GM12875 (cell line): ENCODE results near the gene CHD6.

Experiments used
- H3K4me3 ChIP-seq: one replicate; pipeline ENCODE4 v1.5.1; 2011; ENCODE audit warnings: low read depth, low read length, control low read depth
- CTCF ChIP-seq: IDR thresholded peaks from 2 replicates; pipeline ENCODE4 v1.5.1; 2011; ENCODE audit warnings: low read depth, mild to moderate bottlenecking, control low read depth, inconsistent platforms, low read length, moderate library complexity, borderline replicate concordance; ENCODE audit not compliant: insufficient read depth

The CHD6 gene

DNA sequence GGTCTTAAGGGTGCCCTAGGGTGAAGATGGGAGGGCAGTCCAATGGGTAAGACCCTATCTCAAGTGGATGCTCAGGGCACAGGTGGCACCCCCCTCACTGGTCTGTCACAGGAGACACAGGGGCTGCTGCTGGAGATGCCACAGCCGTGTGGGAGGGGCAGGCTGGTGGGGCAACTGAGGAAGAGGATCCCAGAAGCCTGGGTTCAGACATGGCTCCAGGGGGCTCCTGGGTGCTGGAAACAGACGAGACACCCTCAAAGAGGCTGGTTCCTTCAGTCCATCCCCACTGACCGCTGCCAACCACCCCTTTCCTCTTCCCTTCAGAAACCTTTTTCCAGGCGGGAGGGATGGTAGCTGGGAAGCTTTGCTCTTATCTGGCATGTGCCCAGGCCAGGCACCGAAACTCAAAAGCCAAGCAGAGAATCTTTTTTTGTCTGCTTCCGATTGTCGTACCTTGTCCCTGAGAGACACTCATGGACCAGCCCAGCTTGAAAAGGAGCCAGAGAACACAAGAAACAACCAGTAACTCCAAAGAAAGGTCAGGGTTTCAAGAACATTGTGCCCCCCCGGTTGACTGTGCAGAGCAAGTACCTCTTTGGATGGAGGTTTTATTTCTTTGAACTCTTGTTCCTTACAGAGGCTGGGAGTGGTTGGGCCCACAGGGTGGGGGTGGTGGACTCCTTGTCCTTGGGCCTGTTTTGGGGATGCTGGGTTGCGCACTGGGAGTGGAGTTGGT, 223.1 kb downstream of the CHD6 start:
- H3K4me3 ChIP-seq = no peak overlapping the region
- no peak for TF ChIP-seq CTCF

- no peak overlapping the region for H3K4me3 ChIP-seq
- TF ChIP-seq CTCF = no peak
Measured at GRCh38 chr20:41394081-41394480, 224.1 kb downstream of the CHD6 start.

- no peak overlapping the region for H3K4me3 ChIP-seq
- no peak for TF ChIP-seq CTCF
Measured at GRCh38 chr20:41393705-41394066, 224.5 kb downstream of the CHD6 start.

- no peak for TF ChIP-seq CTCF
- H3K4me3 ChIP-seq = no peak overlapping the region
Measured at GRCh38 chr20:41392871-41393704, 225.1 kb downstream of the CHD6 start.

DNA sequence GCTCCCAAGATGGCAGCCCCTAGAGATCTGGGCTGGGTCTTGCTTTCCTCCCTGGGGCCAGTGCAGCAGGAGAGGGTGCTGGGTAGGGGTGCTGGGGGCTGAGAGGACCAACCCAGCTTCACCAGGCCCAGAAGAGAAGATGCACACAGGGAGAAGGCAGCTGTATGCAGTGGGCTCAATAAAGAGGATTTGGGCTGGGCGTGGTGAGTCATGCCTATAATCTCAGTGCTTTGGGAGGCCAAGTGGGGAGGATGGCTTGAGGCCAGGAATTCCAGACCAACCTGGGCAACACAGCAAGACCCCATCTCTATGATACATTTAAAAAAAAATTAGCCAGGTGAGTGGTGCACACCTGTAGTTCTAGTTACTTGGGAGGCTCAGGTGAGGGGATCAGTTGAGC, 225.9 kb downstream of the CHD6 start:
- TF ChIP-seq CTCF = no peak

GRCh38 chr20:41391587-41392001, 226.6 kb downstream of the CHD6 start:
- H3K4me3 ChIP-seq = no peak overlapping the region
- no peak for TF ChIP-seq CTCF

More for the DNA sequence above, 225.9 kb downstream of the CHD6 start:
- no peak overlapping the region for H3K4me3 ChIP-seq
